GM12865 (cell line): ENCODE results near the gene AGXT.

Source experiments
- DNase-seq: peaks from one replicate; pipeline ENCODE4 v3.0.0; 2010; ENCODE audit warnings: low read depth
- H3K4me3 ChIP-seq: 2 replicates; pipeline ENCODE4 v1.5.1; 2011; ENCODE audit warnings: mild to moderate bottlenecking, low read depth, low read length, control low read depth
- CTCF ChIP-seq: IDR thresholded peaks from 2 replicates; pipeline ENCODE4 v1.5.1; 2011; ENCODE audit warnings: low read length, control low read depth, low read depth, inconsistent platforms; ENCODE audit not compliant: insufficient read depth; ENCODE audit errors: missing control alignments

AGXT gene

DNA sequence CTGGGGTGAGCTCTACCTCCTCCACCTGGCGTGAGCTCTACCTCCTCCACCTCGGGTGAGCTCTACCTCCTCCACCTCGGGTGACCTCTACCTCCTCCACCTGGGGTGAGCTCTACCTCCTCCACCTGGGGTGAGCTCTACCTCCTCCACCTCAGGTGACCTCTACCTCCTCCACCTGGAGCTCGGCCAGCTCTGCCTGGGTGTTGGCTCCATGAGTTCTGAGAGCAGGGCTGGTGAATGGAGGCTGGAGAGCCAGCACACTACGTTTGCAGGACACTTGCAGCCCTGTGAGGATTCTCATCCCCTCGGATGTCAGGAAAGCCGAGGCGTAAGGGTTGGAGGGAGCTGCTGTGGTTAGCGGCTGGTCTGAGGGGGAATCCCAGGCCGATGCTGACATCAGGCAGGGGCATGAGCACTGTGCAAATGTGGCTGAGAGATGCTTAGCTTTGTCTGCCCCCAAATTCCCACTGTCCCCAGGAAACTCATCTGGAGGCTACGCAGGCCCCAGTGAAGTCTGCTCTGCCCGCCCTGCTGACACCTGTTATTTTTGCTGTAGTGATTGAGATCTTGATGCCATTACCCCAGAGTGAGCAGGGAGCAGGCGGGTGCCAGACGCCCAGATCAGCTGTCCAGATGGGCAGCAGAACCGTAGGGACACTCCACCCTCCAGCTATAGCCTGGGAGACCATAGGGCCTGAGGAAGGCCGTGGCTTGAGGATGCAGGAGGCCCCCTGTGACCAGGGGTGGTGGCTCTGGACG, 40.8 kb downstream of the AGXT start:
- no peak for TF ChIP-seq CTCF
- DNase-seq = no peak
- no peak overlapping the region for H3K4me3 ChIP-seq

- TF ChIP-seq CTCF = no peak
Observed at GRCh38 chr2:240911641-240912265, 43.1 kb downstream of the AGXT start.

GRCh38 chr2:240912878-240913809, 44.5 kb downstream of the AGXT start:
- no peak for TF ChIP-seq CTCF
- H3K4me3 ChIP-seq = no peak overlapping the region
- no peak for DNase-seq

More at GRCh38 chr2:240911641-240912265, 43.1 kb downstream of the AGXT start:
- no peak for DNase-seq
- no peak overlapping the region for H3K4me3 ChIP-seq

GRCh38 chr2:240913810-240914644, 45.4 kb downstream of the AGXT start:
- peak; percentile 92 for TF ChIP-seq CTCF
- no peak overlapping the region for H3K4me3 ChIP-seq
- DNase-seq = peak; percentile 54

DNA sequence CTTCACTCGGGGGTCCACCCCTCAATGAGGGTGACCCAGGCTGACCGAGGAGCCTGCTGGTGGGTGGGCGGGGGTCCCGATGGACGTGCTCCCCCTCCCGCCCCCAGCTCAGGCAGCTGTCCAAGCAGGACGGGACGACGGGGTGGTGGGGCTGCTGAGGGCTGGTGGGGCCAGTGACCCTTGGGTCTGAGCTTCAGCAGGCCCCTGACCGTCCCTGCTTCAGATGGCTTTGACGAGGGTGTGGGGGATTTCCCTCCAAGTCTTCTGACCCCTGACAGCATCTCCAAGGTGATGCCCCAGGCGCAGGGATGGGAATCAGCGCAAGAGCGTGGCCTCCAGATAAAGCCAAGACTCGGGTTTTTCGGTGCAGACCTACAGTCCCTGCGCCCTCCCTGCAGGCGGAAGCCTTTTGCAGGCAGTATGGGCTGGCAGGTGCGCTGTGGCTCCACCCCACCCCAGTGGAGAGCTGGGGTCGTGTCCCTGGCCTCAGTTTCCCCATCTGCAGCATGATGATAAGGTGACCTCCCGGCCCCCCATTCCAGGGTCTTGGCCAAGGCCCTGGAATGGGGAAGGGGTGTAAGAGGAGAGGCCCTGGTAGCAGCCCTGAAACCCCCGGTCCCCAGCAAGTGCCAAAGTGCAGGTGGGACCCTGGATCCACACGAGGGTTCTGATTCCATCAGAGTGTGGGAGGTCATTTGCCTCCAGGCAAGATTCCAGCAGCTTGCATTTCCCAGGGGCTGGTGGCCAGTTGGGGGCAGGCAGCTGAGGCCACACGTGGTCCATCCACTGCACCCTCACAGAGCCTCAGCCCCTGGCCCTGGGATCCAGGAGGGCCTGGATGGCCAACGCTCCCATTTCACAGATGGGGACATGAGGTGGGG, 46.3 kb downstream of the AGXT start:
- no peak for TF ChIP-seq CTCF
- no peak overlapping the region for H3K4me3 ChIP-seq
- no peak for DNase-seq
